ENCODE results near the gene OVAAL. TPM values are rescaled to one million over a fixed set of nuclear protein-coding genes. Genes with fewer than 3 reads are reported as not detected.

OVAAL gene
- total and polyA plus RNA-seq, 2 donors (not counting 1 experiment from before 2014, with no cell fraction given), result not detected

DNA sequence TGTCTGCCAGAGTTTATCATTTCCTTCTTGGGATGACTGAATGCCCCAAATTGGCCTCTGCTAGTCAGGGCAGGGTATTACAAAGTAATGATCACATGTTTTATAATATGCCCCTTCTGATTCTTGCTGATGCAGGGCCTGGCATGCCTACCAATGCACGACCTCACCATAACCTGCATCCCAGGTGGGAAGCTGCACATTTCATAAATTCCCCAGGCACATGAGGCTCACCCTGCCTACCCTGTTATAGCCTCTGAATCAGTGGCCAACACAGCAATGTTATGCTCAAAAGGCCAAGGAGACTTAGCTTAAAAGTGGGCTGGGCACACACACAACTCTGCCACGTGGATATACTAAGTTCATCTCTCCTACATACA is 45.1 kb downstream of the OVAAL start:
- 64% methylated on average over 1 of the region's 2 CpGs for WGBS (ENCODE audit: insufficient coverage)
- H3K4me3 ChIP-seq (ENCODE audit: control extremely low read depth in 1 of 5, extremely low read depth in 1 of 5, insufficient read depth in 1 of 5, low read depth in 2 of 5, low read length in 4 of 5), result no peak overlapping the region
- H4K20me1 ChIP-seq (ENCODE audit: control insufficient read depth, insufficient read depth, low read length, poor library complexity, severe bottlenecking), result no peaks in the 10 kb centered on the region
- H3K9me3 ChIP-seq (ENCODE audit: control extremely low read depth in 1 of 3, control insufficient read depth in 2 of 3, insufficient read depth in 1 of 3, low read length in 2 of 3), result no peaks in the 10 kb centered on the region
- POLR2A ChIA-PET, result no interaction called here
- H3K36me3 ChIP-seq (replicated peaks in 1 of 2; ENCODE audit: control extremely low read depth in 1 of 2, control insufficient read depth in 1 of 2, extremely low read depth in 1 of 2, insufficient read depth in 2 of 2, low read length in 1 of 2), result no peaks in the 10 kb centered on the region
- Mint-ChIP-seq H3K4me3 (no peak overlapping the region), H3K27me3 (no peaks in the 10 kb centered on the region), H3K4me1 (no peaks in the 10 kb centered on the region), H3K9me3 (ENCODE audit: insufficient read depth) (no peaks in the 10 kb centered on the region), H3K27ac (no peak overlapping the region)
- intact Hi-C loops (cut with micrococcal nuclease), result no loop called here
- no peak overlapping the region for H3K27ac ChIP-seq (ENCODE audit: low read length in 2 of 2)
- CTCF ChIA-PET, result no interaction called here
- H2AFZ ChIP-seq (ENCODE audit: insufficient read depth, low read depth, low read length, poor library complexity, severe bottlenecking), result no peak overlapping the region
- DNase-seq (no peak), ATAC-seq (ENCODE audit: low read depth) (no peak)
- H3K27me3 ChIP-seq (replicated peaks in 1 of 4; ENCODE audit: control extremely low read depth in 1 of 4, control insufficient read depth in 3 of 4, insufficient read depth in 4 of 4, low read length in 3 of 4), result no peaks in the 10 kb centered on the region
- no peak overlapping the region for H3K4me2 ChIP-seq (replicated peaks; ENCODE audit: low read depth, low read length, poor library complexity, severe bottlenecking)
- H3K4me1 ChIP-seq (ENCODE audit: control insufficient read depth in 2 of 2, insufficient read depth in 2 of 2, low read length in 2 of 2), result no peaks in the 10 kb centered on the region
- TF ChIP-seq EZH2 (IDR thresholded peaks at IDR 0.05; ENCODE audit: borderline replicate concordance, insufficient read depth, low read depth, low read length, poor library complexity, severe bottlenecking), result no peak
- TF ChIP-seq, protein P1, sequence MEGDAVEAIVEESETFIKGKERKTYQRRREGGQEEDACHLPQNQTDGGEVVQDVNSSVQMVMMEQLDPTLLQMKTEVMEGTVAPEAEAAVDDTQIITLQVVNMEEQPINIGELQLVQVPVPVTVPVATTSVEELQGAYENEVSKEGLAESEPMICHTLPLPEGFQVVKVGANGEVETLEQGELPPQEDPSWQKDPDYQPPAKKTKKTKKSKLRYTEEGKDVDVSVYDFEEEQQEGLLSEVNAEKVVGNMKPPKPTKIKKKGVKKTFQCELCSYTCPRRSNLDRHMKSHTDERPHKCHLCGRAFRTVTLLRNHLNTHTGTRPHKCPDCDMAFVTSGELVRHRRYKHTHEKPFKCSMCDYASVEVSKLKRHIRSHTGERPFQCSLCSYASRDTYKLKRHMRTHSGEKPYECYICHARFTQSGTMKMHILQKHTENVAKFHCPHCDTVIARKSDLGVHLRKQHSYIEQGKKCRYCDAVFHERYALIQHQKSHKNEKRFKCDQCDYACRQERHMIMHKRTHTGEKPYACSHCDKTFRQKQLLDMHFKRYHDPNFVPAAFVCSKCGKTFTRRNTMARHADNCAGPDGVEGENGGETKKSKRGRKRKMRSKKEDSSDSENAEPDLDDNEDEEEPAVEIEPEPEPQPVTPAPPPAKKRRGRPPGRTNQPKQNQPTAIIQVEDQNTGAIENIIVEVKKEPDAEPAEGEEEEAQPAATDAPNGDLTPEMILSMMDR (IDR thresholded peaks at IDR 0.05), result no peak
- H3K9ac ChIP-seq (ENCODE audit: low read length), result no peak overlapping the region
- no peaks in the 10 kb centered on the region for H3K79me2 ChIP-seq (ENCODE audit: control insufficient read depth, insufficient read depth, low read length)

- Mint-ChIP-seq H3K27me3 (no peaks in the 10 kb centered on the region), H3K4me3 (no peak overlapping the region), H3K27ac (no peak overlapping the region), H3K9me3 (ENCODE audit: insufficient read depth) (no peaks in the 10 kb centered on the region), H3K4me1 (peaks cover 3% of the 10 kb centered on the region)
- H2AFZ ChIP-seq (ENCODE audit: insufficient read depth, low read depth, low read length, poor library complexity, severe bottlenecking), result no peak overlapping the region
- no peaks in the 10 kb centered on the region for H3K36me3 ChIP-seq (replicated peaks in 1 of 2; ENCODE audit: control extremely low read depth in 1 of 2, control insufficient read depth in 1 of 2, extremely low read depth in 1 of 2, insufficient read depth in 2 of 2, low read length in 1 of 2)
- H3K27me3 ChIP-seq (replicated peaks in 1 of 4; ENCODE audit: control extremely low read depth in 1 of 4, control insufficient read depth in 3 of 4, insufficient read depth in 4 of 4, low read length in 3 of 4), result no peaks in the 10 kb centered on the region
- 69% methylated on average over 1 of the region's 2 CpGs for WGBS (ENCODE audit: insufficient coverage)
- H3K4me2 ChIP-seq (replicated peaks; ENCODE audit: low read depth, low read length, poor library complexity, severe bottlenecking), result no peak overlapping the region
- no peaks in the 10 kb centered on the region for H4K20me1 ChIP-seq (ENCODE audit: control insufficient read depth, insufficient read depth, low read length, poor library complexity, severe bottlenecking)
- no peak overlapping the region for H3K27ac ChIP-seq (ENCODE audit: low read length in 2 of 2)
- intact Hi-C loops (cut with micrococcal nuclease), result no loop called here
- no peaks in the 10 kb centered on the region for H3K79me2 ChIP-seq (ENCODE audit: control insufficient read depth, insufficient read depth, low read length)
- ChIA-PET POLR2A (no interaction called here), CTCF (no interaction called here)
- TF ChIP-seq, protein P1 (IDR thresholded peaks at IDR 0.05), result no peak
- no peak for TF ChIP-seq EZH2 (IDR thresholded peaks at IDR 0.05; ENCODE audit: borderline replicate concordance, insufficient read depth, low read depth, low read length, poor library complexity, severe bottlenecking)
- no peak for ATAC-seq (ENCODE audit: low read depth)
- H3K4me3 ChIP-seq (ENCODE audit: control extremely low read depth in 1 of 5, extremely low read depth in 1 of 5, insufficient read depth in 1 of 5, low read depth in 2 of 5, low read length in 4 of 5), result no peak overlapping the region
- no peaks in the 10 kb centered on the region for H3K9me3 ChIP-seq (ENCODE audit: control extremely low read depth in 1 of 3, control insufficient read depth in 2 of 3, insufficient read depth in 1 of 3, low read length in 2 of 3)
- DNase-seq, result no peak
- H3K9ac ChIP-seq (ENCODE audit: low read length), result no peak overlapping the region
- H3K4me1 ChIP-seq (ENCODE audit: control insufficient read depth in 2 of 2, insufficient read depth in 2 of 2, low read length in 2 of 2), result peaks cover 0 to 2% of the 10 kb centered on the region in 2 donors
These were observed 47.4 kb downstream of the OVAAL start for GRCh38 chr1:180606155-180606554.
